ENCODE measurements around the gene PDHA2.
"Not testable (repeated sequence)": the region's sequence is repeated elsewhere in the genome, so short reads cannot be mapped to it uniquely, and the experiment has no call there.

The PDHA2 gene

GRCh38 chr4:95839891-95840290, at the start of gene PDHA2:
PDHA2 (plus strand) TSS chr4:95840093; CDS start chr4:95840151, 58 bp downstream.
- DNase-seq = no peak

- DNase-seq = no peak
Observed at GRCh38 chr4:95798003-95798402, 41.9 kb upstream of the PDHA2 start.

- no peak for DNase-seq
Observed at GRCh38 chr4:95798727-95799126, 41.2 kb upstream of the PDHA2 start.

- DNase-seq = no peak
Observed at GRCh38 chr4:95821867-95822266, 18.0 kb upstream of the PDHA2 start.

- DNase-seq = no peak
Observed at GRCh38 chr4:95825546-95825945, 14.3 kb upstream of the PDHA2 start.

- DNase-seq = no peak
Observed at GRCh38 chr4:95830651-95831050, 9.2 kb upstream of the PDHA2 start.

GRCh38 chr4:95831166-95831565, 8.7 kb upstream of the PDHA2 start:
- no peak for DNase-seq

GRCh38 chr4:95833711-95834194, 6.1 kb upstream of the PDHA2 start:
- DNase-seq = no peak

GRCh38 chr4:95835672-95836071, 4.2 kb upstream of the PDHA2 start:
- no peak for DNase-seq

GRCh38 chr4:95838192-95838591, 1.7 kb upstream of the PDHA2 start:
- no peak for DNase-seq

GRCh38 chr4:95847908-95848460, 8.1 kb downstream of the PDHA2 start:
- no peak for DNase-seq

- DNase-seq = no peak
Observed at GRCh38 chr4:95850161-95850560, 10.3 kb downstream of the PDHA2 start.

GRCh38 chr4:95857761-95858160, 17.9 kb downstream of the PDHA2 start:
- DNase-seq = no peak

GRCh38 chr4:95867919-95868318, 28.0 kb downstream of the PDHA2 start:
- peak in 1 of 2 experiments; percentile 2 for DNase-seq

GRCh38 chr4:95869414-95869813, 29.5 kb downstream of the PDHA2 start:
- not testable (repeated sequence) for DNase-seq

GRCh38 chr4:95869961-95870500, 30.1 kb downstream of the PDHA2 start:
- no peak for DNase-seq

- DNase-seq = no peak
Observed at GRCh38 chr4:95877636-95878035, 37.7 kb downstream of the PDHA2 start.

GRCh38 chr4:95887551-95887950, 47.7 kb downstream of the PDHA2 start:
- DNase-seq = no peak

GRCh38 chr4:95889662-95890061, 49.8 kb downstream of the PDHA2 start:
- no peak for DNase-seq
